Thymus (tissue), 11 donors: Measurements from ENCODE around the gene SPINK5. TPM values are rescaled to one million over a fixed set of nuclear protein-coding genes. Genes with fewer than 3 reads are reported as not detected.

Experiments used
- DNase-seq, 9 donors: peaks; one replicate each; pipeline ENCODE4 v3.0.0-alpha.2; 2013; ENCODE audit warnings: low spot score in 9 of 9, low read depth in 6 of 9, missing footprints in 1 of 9
- H3K27ac ChIP-seq, 2 donors: one replicate each; pipeline ENCODE4 v1.5.1; 2013; ENCODE audit warnings: control low read depth in 1 of 2, low read depth in 1 of 2, low read length in 1 of 2, mild to moderate bottlenecking in 1 of 2, moderate library complexity in 1 of 2
- H3K27me3 ChIP-seq, 2 donors: one replicate each; pipeline ENCODE4 v1.5.1; 2013; ENCODE audit warnings: low read length in 1 of 2; ENCODE audit not compliant: control insufficient read depth in 2 of 2, insufficient read depth in 1 of 2
- H3K36me3 ChIP-seq, 2 donors: one replicate each; pipeline ENCODE4 v1.5.1; 2013; ENCODE audit warnings: low read length in 1 of 2, mild to moderate bottlenecking in 1 of 2, moderate library complexity in 1 of 2; ENCODE audit not compliant: control insufficient read depth in 2 of 2, insufficient read depth in 2 of 2
- H3K4me1 ChIP-seq, 2 donors: one replicate each; pipeline ENCODE4 v1.5.1; 2013; ENCODE audit warnings: low read length in 2 of 2; ENCODE audit not compliant: control insufficient read depth in 2 of 2, insufficient read depth in 2 of 2
- H3K4me3 ChIP-seq, 2 donors: one replicate each; pipeline ENCODE4 v1.5.1; 2013; ENCODE audit warnings: low read length in 2 of 2, control low read depth in 1 of 2, mild to moderate bottlenecking in 1 of 2
- H3K9me3 ChIP-seq, 2 donors: one replicate each; pipeline ENCODE4 v1.5.1; 2013; ENCODE audit warnings: low read length in 1 of 2, mild to moderate bottlenecking in 1 of 2; ENCODE audit not compliant: control insufficient read depth in 2 of 2, insufficient read depth in 1 of 2
- WGBS: extraction: QIAGEN DNeasy Blood & Tissue Kit; methylation state at CpG from one replicate; pipeline ENCODE4 v1.1.7; 2013; 5-methylcytosine and 5-hydroxymethylcytosine counted together
- polyA plus RNA-seq: library from polyadenylated mRNA; stranded (reverse); fragments of 200-250 nt; gene quantifications from one replicate; pipeline ENCODE4 v1.2.3, GENCODE V29; 2013
- total RNA-seq: library from RNA; stranded (reverse); fragments of 120-200 nt; gene quantifications from one replicate; pipeline ENCODE4 v1.2.4, GENCODE V29; 2013
- donor health status: healthy.

SPINK5 gene
- total and polyA plus RNA-seq, 2 donors, result 3.4 to 41.6 TPM

GRCh38 chr5:148186248-148187003 is 122.6 kb downstream of the SPINK5 start:
- no peak overlapping the region for H3K27ac ChIP-seq
- WGBS, result 72% methylated on average over 3 of the region's 3 CpGs
- H3K4me1 ChIP-seq, result no peaks in the 10 kb centered on the region
- no peak overlapping the region for H3K4me3 ChIP-seq
- no peaks in the 10 kb centered on the region for H3K36me3 ChIP-seq
- no peaks in the 10 kb centered on the region for H3K9me3 ChIP-seq
- no peaks in the 10 kb centered on the region for H3K27me3 ChIP-seq
- DNase-seq, result peak in 1 of 9 donors; percentile 2

Other genes with a start within 250 kb of the SPINK5 start
- gene SPINK1, start 232.3 kb upstream of the SPINK5 start, total RNA-seq, result 1.5 TPM
- 7.3 TPM for gene SPINK1, start 232.3 kb upstream of the SPINK5 start, polyA plus RNA-seq
- gene SCGB3A2, start 185.3 kb upstream of the SPINK5 start, total RNA-seq, result 0.71 TPM
- 1.6 TPM for gene SCGB3A2, start 185.3 kb upstream of the SPINK5 start, polyA plus RNA-seq
- gene C5orf46, start 157.4 kb upstream of the SPINK5 start, total RNA-seq, result 0.14 TPM
- 2.6 TPM for gene C5orf46, start 157.4 kb upstream of the SPINK5 start, polyA plus RNA-seq
- gene SPINK14, start 104.6 kb downstream of the SPINK5 start, total RNA-seq, result not detected
- not detected for gene SPINK14, start 104.6 kb downstream of the SPINK5 start, polyA plus RNA-seq
- gene SPINK6, start 139.1 kb downstream of the SPINK5 start, total RNA-seq, result 1.2 TPM
- 9.9 TPM for gene SPINK6, start 139.1 kb downstream of the SPINK5 start, polyA plus RNA-seq
- not detected for gene MARCOL, start 174.5 kb downstream of the SPINK5 start, total RNA-seq
- not detected for gene MARCOL, start 174.5 kb downstream of the SPINK5 start, polyA plus RNA-seq
- gene SPINK13, start 204.8 kb downstream of the SPINK5 start, total RNA-seq, result not detected
- gene SPINK13, start 204.8 kb downstream of the SPINK5 start, polyA plus RNA-seq, result 1.1 TPM
- gene SPINK7, start 248.4 kb downstream of the SPINK5 start, total RNA-seq, result 1.2 TPM
- 33.6 TPM for gene SPINK7, start 248.4 kb downstream of the SPINK5 start, polyA plus RNA-seq